SK-N-SH (cell line): Measurements from ENCODE around the gene LZTFL1. TPM values are rescaled to one million over a fixed set of nuclear protein-coding genes. Genes with fewer than 3 reads are reported as not detected.

ENCODE experiments used
- CTCF ChIA-PET: fragments of 300-600, 350-600 bp; formaldehyde crosslinking; extraction: SDS; loops from one replicate; lab custom pipeline; 2021; lab: Yijun Ruan, JAX
- POLR2A ChIA-PET: fragments of 350-600 bp; sonication (Branson Sonifier 250); formaldehyde crosslinking; extraction: SDS; loops from one replicate; lab custom pipeline; 2020; ENCODE audit warnings: antibody characterized with exemption, inconsistent platforms; lab: Yijun Ruan, JAX
- DNase-seq: peaks from one replicate; pipeline ENCODE4 v3.0.0; 2012
- H2AFZ ChIP-seq: fragments of 200-600 bp; sonication (generic); 2 replicates; pipeline ENCODE4 v1.8.1; 2016; ENCODE audit warnings: antibody characterized with exemption, mild to moderate bottlenecking, low read depth
- H3F3A ChIP-seq: fragments of 200-600 bp; sonication (generic); replicated peaks from 2 replicates; pipeline ENCODE3; 2016; ENCODE audit warnings: antibody characterized with exemption, mild to moderate bottlenecking; ENCODE audit not compliant: insufficient read depth
- H3K27ac ChIP-seq, 2 experiments: fragments of 200-500 bp in 1 of 2; fragments of 200-600 bp in 1 of 2; sonication (Bioruptor generic) in 1 of 2; sonication (generic), shearing (Covaris generic) in 1 of 2; 2 replicates each; pipeline versions ENCODE4 v1.5.1 to v1.6.1; 2014 to 2016; ENCODE audit warnings: low read depth in 2 of 2, inconsistent platforms in 1 of 2, low read length in 1 of 2, mild to moderate bottlenecking in 1 of 2, mixed read lengths in 1 of 2
- H3K27me3 ChIP-seq: fragments of 200-600 bp; sonication (generic), shearing (Covaris generic); 2 replicates; pipeline ENCODE4 v1.6.1; 2016; ENCODE audit warnings: mixed run types; ENCODE audit not compliant: insufficient read depth
- H3K36me3 ChIP-seq, 2 experiments: fragments of 200-500 bp in 1 of 2; fragments of 200-600 bp in 1 of 2; sonication (Bioruptor generic) in 1 of 2; sonication (generic) in 1 of 2; replicated peaks in 1 of 2; 2 replicates each; pipeline versions ENCODE3 to v1.5.1; 2014 to 2016; ENCODE audit warnings: low read length in 1 of 2, mild to moderate bottlenecking in 1 of 2; ENCODE audit not compliant: insufficient read depth in 2 of 2, control insufficient read depth in 1 of 2
- H3K4me1 ChIP-seq, 2 experiments: fragments of 200-500 bp in 1 of 2; fragments of 200-600 bp in 1 of 2; sonication (Bioruptor generic) in 1 of 2; sonication (generic), shearing (Covaris generic) in 1 of 2; 2 replicates each; pipeline versions ENCODE4 v1.5.1 to v1.6.1; 2014 to 2016; ENCODE audit warnings: low read depth in 1 of 2, low read length in 1 of 2, mixed run types in 1 of 2; ENCODE audit not compliant: insufficient read depth in 2 of 2, control insufficient read depth in 1 of 2
- H3K4me2 ChIP-seq: fragments of 200-600 bp; sonication (generic), shearing (Covaris generic); 2 replicates; pipeline ENCODE4 v1.6.1; 2017; ENCODE audit warnings: mixed run types
- H3K4me3 ChIP-seq, 2 experiments: fragments of 200-500 bp in 1 of 2; fragments of 200-600 bp in 1 of 2; sonication (Bioruptor generic) in 1 of 2; sonication (generic), shearing (Covaris generic) in 1 of 2; 2 replicates each; pipeline versions ENCODE4 v1.5.1 to v1.8.1; 2014 to 2016; ENCODE audit warnings: low read depth in 2 of 2, inconsistent platforms in 1 of 2, low read length in 1 of 2, mild to moderate bottlenecking in 1 of 2, mixed read lengths in 1 of 2, moderate library complexity in 1 of 2
- H3K79me2 ChIP-seq: fragments of 200-600 bp; sonication (generic); 2 replicates; pipeline ENCODE4 v1.8.1; 2017; ENCODE audit warnings: mild to moderate bottlenecking; ENCODE audit not compliant: insufficient read depth
- H3K9ac ChIP-seq: fragments of 200-600 bp; sonication (generic); 2 replicates; pipeline ENCODE4 v1.6.1; 2017; ENCODE audit warnings: mixed run types
- H3K9me2 ChIP-seq: fragments of 200-600 bp; sonication (generic); 2 replicates; pipeline ENCODE4 v1.6.1; 2017; ENCODE audit warnings: mixed run types
- H3K9me3 ChIP-seq: fragments of 200-600 bp; sonication (generic); 2 replicates; pipeline ENCODE4 v1.6.1; 2017; ENCODE audit warnings: mixed run types, mild to moderate bottlenecking, moderate library complexity
- H4K20me1 ChIP-seq: fragments of 200-600 bp; sonication (generic); 2 replicates; pipeline ENCODE4 v1.6.1; 2017; ENCODE audit warnings: mild to moderate bottlenecking, mixed run types; ENCODE audit not compliant: insufficient read depth
- CTCF ChIP-seq: fragments of 200-600 bp; sonication (generic); IDR thresholded peaks from 2 replicates; pipeline ENCODE4 v1.6.1; 2017; ENCODE audit warnings: antibody characterized with exemption, mild to moderate bottlenecking, moderate library complexity
- EP300 ChIP-seq, 2 experiments: IDR thresholded peaks; 2 replicates each; pipeline versions ENCODE4 v1.4.0 to v1.6.1; 2012; ENCODE audit warnings: borderline replicate concordance in 1 of 2, low read depth in 1 of 2, low read length in 1 of 2
- FOXM1 ChIP-seq: IDR thresholded peaks from 2 replicates; pipeline ENCODE4 v1.4.0; 2012; ENCODE audit warnings: low read depth, mild to moderate bottlenecking
- GATA2 ChIP-seq: sonication (generic); formaldehyde crosslinking; IDR thresholded peaks from 2 replicates; pipeline ENCODE4 v1.5.0; 2020; ENCODE audit warnings: mild to moderate bottlenecking, missing genetic modification reagents
- IRF3 ChIP-seq: fragments of 150-350 bp; IDR thresholded peaks from 2 replicates; pipeline ENCODE4 v1.6.1; 2016; ENCODE audit warnings: mild to moderate bottlenecking, low read depth, low read length
- JUND ChIP-seq: IDR thresholded peaks from 2 replicates; pipeline ENCODE4 v1.4.0; 2012
- NFIC ChIP-seq: IDR thresholded peaks from 2 replicates; pipeline ENCODE4 v1.4.0; 2012; ENCODE audit warnings: borderline replicate concordance
- POLR2AphosphoS5 ChIP-seq: IDR thresholded peaks from 2 replicates; pipeline ENCODE4 v1.6.1; 2012; ENCODE audit warnings: low read depth, low read length
- RCOR1 ChIP-seq: fragments of 150-350 bp; IDR thresholded peaks from 2 replicates; pipeline ENCODE4 v1.6.1; 2017; ENCODE audit warnings: antibody characterized with exemption, low read length
- RXRA ChIP-seq: IDR thresholded peaks from 2 replicates; pipeline ENCODE4 v1.4.0; 2012; ENCODE audit warnings: low read depth, mild to moderate bottlenecking, borderline replicate concordance
- TAF1 ChIP-seq: IDR thresholded peaks from 2 replicates; pipeline ENCODE4 v1.6.1; 2012; ENCODE audit warnings: low read depth, mild to moderate bottlenecking, low read length, moderate library complexity, borderline replicate concordance
- TEAD4 ChIP-seq: IDR thresholded peaks from 2 replicates; pipeline ENCODE4 v1.4.0; 2012; ENCODE audit warnings: mild to moderate bottlenecking, borderline replicate concordance; ENCODE audit not compliant: insufficient read depth
- YY1 ChIP-seq: IDR thresholded peaks from 2 replicates; pipeline ENCODE4 v1.4.0; 2012; ENCODE audit warnings: low read depth, mild to moderate bottlenecking
- WGBS: methylation state at CpG from one replicate; pipeline ENCODE4 v1.1.6; 2017; ENCODE audit warnings: low lambda C conversion rate; 5-methylcytosine and 5-hydroxymethylcytosine counted together
- polyA plus RNA-seq, 3 experiments: library from polyadenylated mRNA; depleted of rRNA; stranded (reverse); fragments of >200 nt; gene quantifications; 2 replicates each; pipeline ENCODE4 v1.2.3, GENCODE V29; 2012
- TF ChIP-seq, protein P1 (sequence below): IDR thresholded peaks from 2 replicates; pipeline ENCODE4; 2012

LZTFL1 gene
- polyA plus RNA-seq, 1 of the 3 experiments (the other 2 are of a cell fraction): 11.9 TPM

- no peak for TF ChIP-seq IRF3
- TF ChIP-seq POLR2AphosphoS5: no peak
- no peak for TF ChIP-seq GATA2 (CRISPR knock-in tag)
- TF ChIP-seq EP300 (IDR thresholded peaks at IDR 0.05; ENCODE audit: borderline replicate concordance in 1 of 2, low read depth in 1 of 2, low read length in 1 of 2): no peak
- no peak for TF ChIP-seq RCOR1
- TF ChIP-seq JUND: no peak
- TF ChIP-seq CTCF: no peak
- no peak for TF ChIP-seq NFIC
- TF ChIP-seq, protein P1, sequence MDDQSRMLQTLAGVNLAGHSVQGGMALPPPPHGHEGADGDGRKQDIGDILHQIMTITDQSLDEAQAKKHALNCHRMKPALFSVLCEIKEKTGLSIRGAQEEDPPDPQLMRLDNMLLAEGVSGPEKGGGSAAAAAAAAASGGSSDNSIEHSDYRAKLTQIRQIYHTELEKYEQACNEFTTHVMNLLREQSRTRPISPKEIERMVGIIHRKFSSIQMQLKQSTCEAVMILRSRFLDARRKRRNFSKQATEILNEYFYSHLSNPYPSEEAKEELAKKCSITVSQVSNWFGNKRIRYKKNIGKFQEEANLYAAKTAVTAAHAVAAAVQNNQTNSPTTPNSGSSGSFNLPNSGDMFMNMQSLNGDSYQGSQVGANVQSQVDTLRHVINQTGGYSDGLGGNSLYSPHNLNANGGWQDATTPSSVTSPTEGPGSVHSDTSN: no peak
- no peak for TF ChIP-seq YY1
- no peak for TF ChIP-seq FOXM1
- TF ChIP-seq TAF1: no peak
- TF ChIP-seq RXRA: no peak
- TF ChIP-seq TEAD4: no peak
- no peak within 1 kb of the TSS for H3K4me2 ChIP-seq
- no peak within 1 kb of the TSS for H3K27ac ChIP-seq
- POLR2A ChIA-PET: no interaction called here
- peaks cover 0 to 4% of the 10 kb centered on the region in 2 experiments; a peak in 1 of 4 replicates for H3K4me1 ChIP-seq
- no peaks in the 10 kb centered on the region for H3F3A ChIP-seq
- no peaks in the 10 kb centered on the region for H3K79me2 ChIP-seq
- 59% methylated on average over 7 of the region's 9 CpGs for WGBS
- no peaks in the 10 kb centered on the region for H3K9me3 ChIP-seq
- no peak within 1 kb of the TSS for H2AFZ ChIP-seq
- H3K27me3 ChIP-seq: no peaks in the 10 kb centered on the region
- H4K20me1 ChIP-seq: no peaks in the 10 kb centered on the region
- H3K9ac ChIP-seq: no peak within 1 kb of the TSS
- DNase-seq: no peak
- no peaks in the 10 kb centered on the region for H3K36me3 ChIP-seq
- no peak within 1 kb of the TSS for H3K4me3 ChIP-seq
- H3K9me2 ChIP-seq: no peaks in the 10 kb centered on the region
- CTCF ChIA-PET: no interaction called here
Measured at GRCh38 chr3:45885979-45886705, 44.2 kb upstream of the LZTFL1 start, which contains the start of gene CCR9. Gene CCR9, plus strand, starts transcription at chr3:45886543. Its CDS starts 8,391 bp downstream, at chr3:45894934.
